Breast epithelium (tissue), 3 donors: Measurements from ENCODE around the gene SLC17A5.

Source experiments
- CTCF ChIP-seq, 3 donors: fragments of 450-650 bp; IDR thresholded peaks; one replicate each; pipeline ENCODE4 v1.5.1; 2016 to 2017; ENCODE audit warnings: antibody characterized with exemption in 3 of 3, mild to moderate bottlenecking in 3 of 3, moderate library complexity in 3 of 3
- POLR2AphosphoS5 ChIP-seq, 3 donors: sonication (generic); formaldehyde crosslinking; IDR thresholded peaks; one replicate each; pipeline ENCODE4 v1.6.1; 2017; ENCODE audit warnings: antibody characterized with exemption in 3 of 3

GRCh38 chr6:73624896-73625295 is 28.9 kb downstream of the SLC17A5 start:
- TF ChIP-seq CTCF (IDR thresholded peaks at IDR 0.05): no peak
- TF ChIP-seq POLR2AphosphoS5 (IDR thresholded peaks at IDR 0.05): no peak
